ENCODE results near the gene PXDN. TPM values are rescaled to one million over a fixed set of nuclear protein-coding genes. Genes with fewer than 3 reads are reported as not detected.

Gene PXDN
- total RNA-seq, 1 donor from 2014 or later: 27.5 TPM

GRCh38 chr2:1648241-1649102, 95.8 kb downstream of the PXDN start:
- DNase-seq (ENCODE audit: low spot score): peak; percentile 66
- intact Hi-C loops (cut with DNase I): no loop called here

GRCh38 chr2:1647417-1648240, 96.7 kb downstream of the PXDN start:
- peak; percentile 56 for DNase-seq (ENCODE audit: low spot score)
- intact Hi-C loops (cut with DNase I): no loop called here

- intact Hi-C loops (cut with DNase I): no loop called here
- peak; percentile 67 for DNase-seq (ENCODE audit: low spot score)
Measured at GRCh38 chr2:1645761-1646476, 98.4 kb downstream of the PXDN start.

- peak; percentile 71 for DNase-seq (ENCODE audit: low spot score)
- intact Hi-C loops (cut with DNase I): no loop called here
Measured at GRCh38 chr2:1644427-1644826, 99.9 kb downstream of the PXDN start.

DNA sequence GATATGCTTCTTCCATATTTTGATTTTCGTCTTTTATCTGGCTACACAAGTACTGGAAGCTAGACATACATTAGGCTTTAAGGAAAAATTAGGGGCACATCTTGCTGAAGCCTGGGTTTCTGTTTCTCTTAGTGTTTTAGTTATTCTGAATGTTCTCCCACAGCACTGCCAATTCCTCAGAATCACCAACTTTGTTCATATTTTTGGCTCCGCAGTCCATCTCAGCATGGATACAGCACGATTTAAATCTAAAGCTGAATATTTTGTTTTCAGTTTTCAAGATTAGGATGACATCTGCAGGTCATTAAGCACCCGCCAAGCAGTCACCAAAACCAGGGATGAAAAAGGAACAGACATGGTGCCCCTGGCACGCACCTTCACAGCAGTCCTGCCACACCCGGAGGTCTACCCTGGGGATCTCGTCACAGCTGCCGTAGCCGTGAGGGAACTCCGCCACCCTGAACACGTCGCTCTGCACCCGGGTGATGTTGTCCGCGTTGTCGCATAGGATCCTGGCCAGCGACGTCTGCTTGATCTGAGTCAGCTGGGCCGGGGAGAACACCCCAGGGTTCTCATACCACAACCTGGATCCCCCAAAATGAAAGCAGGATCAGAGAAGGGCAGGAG, 101.2 kb downstream of the PXDN start:
- DNase-seq (ENCODE audit: low spot score): peak; percentile 39
- intact Hi-C loops (cut with DNase I): no loop called here

DNA sequence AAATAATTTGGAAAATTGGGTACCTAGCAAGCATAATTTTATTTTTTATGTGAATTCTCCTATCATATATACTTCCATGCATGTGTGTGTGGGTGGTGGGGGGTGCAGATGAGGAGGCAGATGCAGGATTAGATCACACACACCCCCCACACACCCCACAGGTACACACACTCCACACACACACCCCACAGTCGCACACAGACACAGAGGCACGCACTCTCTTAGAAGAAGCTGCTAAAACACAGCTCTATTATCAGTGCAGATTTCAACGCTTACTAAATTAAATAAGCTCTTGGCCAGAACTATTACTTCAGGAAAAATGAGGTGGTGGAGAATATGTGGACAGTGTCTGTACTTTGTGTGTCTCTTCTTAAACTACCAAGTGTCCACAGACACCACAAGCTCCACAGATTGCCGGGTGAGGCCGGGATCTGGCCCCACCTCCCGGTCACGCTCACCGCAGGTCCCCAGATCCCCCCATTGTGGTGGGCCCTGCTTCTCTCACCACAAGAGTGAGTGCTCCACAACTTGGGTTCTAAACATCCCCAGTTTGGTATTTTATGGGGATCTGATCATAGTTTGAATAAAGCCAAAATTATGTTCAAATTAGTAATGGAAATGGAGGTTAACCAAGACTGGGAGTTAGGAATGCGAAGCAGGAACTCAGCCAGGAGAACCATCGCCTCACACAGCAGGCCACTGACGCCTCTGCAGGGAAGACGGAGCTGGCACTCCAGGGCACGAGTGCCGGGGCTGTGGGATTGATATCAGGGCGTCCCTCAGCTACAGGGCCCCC, 102.1 kb downstream of the PXDN start:
- DNase-seq (ENCODE audit: low spot score): peak; percentile 72
- intact Hi-C loops (cut with DNase I): no loop called here

GRCh38 chr2:1641523-1641922, 102.8 kb downstream of the PXDN start:
- intact Hi-C loops (cut with DNase I): no loop called here
- peak; percentile 26 for DNase-seq (ENCODE audit: low spot score)

- intact Hi-C loops (cut with DNase I): no loop called here
- DNase-seq (ENCODE audit: low spot score): peak; percentile 67
Measured at GRCh38 chr2:1640301-1641135, 103.8 kb downstream of the PXDN start.

- intact Hi-C loops (cut with DNase I): no loop called here
- DNase-seq (ENCODE audit: low spot score): peak; percentile 61
Measured at GRCh38 chr2:1639086-1639858, 105.0 kb downstream of the PXDN start.

GRCh38 chr2:1638281-1638860, 105.9 kb downstream of the PXDN start:
- intact Hi-C loops (cut with DNase I): no loop called here
- peak; percentile 26 for DNase-seq (ENCODE audit: low spot score)

DNA sequence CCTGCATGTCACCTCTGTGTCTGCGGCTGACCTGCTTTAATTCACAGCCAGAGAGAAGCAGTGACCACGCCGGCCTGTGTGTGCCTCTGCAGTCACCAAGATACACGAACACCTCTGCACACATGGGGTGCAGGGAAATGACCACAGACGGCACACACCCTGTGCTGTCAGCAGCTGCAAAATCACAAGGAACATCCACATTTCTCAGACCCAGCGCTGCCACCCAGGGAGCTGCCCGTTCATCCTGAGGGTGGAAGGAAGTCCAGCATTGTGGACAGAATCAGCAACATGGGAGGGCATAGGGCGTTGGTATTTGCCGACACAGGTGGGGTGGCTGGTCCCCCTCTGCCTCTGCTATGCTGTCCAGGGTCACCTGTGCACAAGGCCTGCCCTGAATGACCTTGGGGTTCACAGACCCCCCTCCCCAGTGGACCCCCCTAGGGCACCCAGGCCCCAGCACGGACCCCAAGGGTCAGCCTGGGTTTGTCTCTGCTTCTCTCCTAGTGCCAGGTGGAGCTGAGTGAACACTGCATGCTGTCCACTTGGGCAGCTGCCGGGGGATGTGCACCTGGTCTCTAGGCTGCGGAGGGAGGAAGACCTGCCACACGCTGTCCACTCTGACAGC, 107.4 kb downstream of the PXDN start:
- DNase-seq (ENCODE audit: low spot score): peak; percentile 71
- intact Hi-C loops (cut with DNase I): no loop called here

DNA sequence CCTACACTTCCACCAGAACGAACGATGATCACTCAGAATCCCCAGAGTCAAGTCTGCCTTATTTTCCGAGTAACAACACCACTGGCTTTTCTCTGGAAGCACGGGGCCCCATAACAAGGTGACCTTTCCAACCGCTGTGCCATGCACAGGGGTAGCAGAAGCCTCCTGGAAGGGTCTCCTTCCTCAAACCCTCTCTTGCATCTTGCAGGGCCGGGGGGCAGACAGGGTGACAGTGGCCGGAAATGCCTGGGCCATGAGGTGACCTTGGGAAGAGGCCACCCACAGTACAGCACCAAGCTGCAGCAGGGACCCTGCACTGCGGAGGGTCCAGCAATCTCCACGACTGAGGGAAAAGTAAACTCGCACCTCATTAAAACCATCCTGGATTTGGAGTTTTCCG, 108.5 kb downstream of the PXDN start:
- no peak for DNase-seq (ENCODE audit: low spot score)
- intact Hi-C loops (cut with DNase I): no loop called here

DNA sequence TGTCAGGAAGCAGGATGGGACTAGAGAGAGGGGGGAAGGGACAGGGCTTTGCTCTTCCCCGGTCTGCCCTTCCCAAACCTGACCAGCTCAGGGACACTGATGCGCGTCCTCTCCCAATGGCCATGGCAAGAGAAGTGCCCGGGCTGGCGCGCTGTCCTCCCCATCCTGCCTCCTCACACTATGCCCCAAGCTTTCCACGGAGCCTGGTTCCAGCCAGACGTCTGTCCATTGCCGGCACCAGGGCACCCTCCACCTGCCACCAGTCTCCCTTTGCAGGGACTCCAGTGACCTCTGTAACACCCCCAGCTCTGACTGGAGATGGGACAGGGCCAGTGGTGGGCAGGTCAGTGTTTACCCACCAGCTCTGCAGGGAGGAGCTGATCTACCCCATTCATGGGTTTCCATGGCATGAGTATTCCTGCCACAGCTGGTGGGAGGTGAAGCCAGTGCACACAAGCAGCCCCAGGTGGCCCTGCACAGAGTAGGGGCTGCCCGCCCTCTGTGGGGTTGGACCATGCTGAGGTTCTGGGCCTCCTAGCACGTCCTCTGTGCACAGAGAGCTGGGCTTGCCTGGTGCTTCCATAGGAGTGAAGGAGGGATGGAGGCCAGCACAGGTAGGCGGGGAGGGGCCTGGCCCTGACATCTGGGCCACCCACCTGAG, 109.5 kb downstream of the PXDN start:
- intact Hi-C loops (cut with DNase I): no loop called here
- DNase-seq (ENCODE audit: low spot score): peak; percentile 73

GRCh38 chr2:1633936-1634587, 110.3 kb downstream of the PXDN start:
- intact Hi-C loops (cut with DNase I): no loop called here
- peak; percentile 49 for DNase-seq (ENCODE audit: low spot score)

DNA sequence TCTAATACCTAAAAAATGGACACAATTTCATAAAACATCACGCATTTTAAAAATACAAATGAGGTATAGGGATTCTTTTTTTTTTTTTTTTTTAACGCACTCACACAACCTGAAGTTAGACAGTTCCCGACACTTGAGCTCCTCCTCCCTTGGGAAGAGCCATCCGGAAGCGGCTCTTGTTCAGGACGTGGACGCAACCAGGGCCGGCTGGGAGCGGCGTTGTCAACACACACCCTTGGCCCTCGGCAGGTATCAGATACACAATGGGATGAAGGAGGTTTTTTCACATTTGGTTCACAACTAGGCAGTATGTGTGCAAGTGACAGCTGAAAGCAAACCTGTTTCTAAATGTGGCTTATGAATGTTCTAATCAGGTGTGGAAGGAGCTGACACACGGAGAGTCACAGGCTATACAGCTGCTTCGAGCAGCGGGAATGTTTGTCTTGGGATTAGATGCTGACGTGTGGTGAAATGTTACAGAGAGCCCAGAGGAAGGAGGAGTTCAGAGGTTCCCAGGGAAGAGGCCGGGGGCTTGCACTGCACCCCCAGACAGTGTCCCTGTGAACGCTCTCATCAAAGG, 111.1 kb downstream of the PXDN start:
- intact Hi-C loops (cut with DNase I): no loop called here
- peak; percentile 15 for DNase-seq (ENCODE audit: low spot score)
